MM.1S (cell line): ENCODE data around the gene AQR.

Experiments used
- DNase-seq: peaks from one replicate; pipeline ENCODE4 v3.0.0-alpha.2; 2015
- H2AFZ ChIP-seq: fragments of 300-600 bp; sonication (generic); 2 replicates; pipeline ENCODE4 v1.6.0; 2016; ENCODE audit warnings: antibody characterized with exemption, low read length
- H3F3A ChIP-seq: fragments of 300-600 bp; sonication (generic); 2 replicates; pipeline ENCODE4 v1.6.1; 2016; ENCODE audit warnings: mild to moderate bottlenecking, antibody characterized with exemption, low read length, moderate library complexity, mixed read lengths; ENCODE audit not compliant: insufficient read depth
- H3K27ac ChIP-seq: fragments of 300-600 bp; sonication (generic); 2 replicates; pipeline ENCODE4 v1.5.1; 2016; ENCODE audit warnings: mild to moderate bottlenecking, low read length
- H3K27me3 ChIP-seq: fragments of 300-600 bp; sonication (generic); replicated peaks from 2 replicates; pipeline ENCODE4 v1.6.0; 2016; ENCODE audit warnings: low read length; ENCODE audit not compliant: insufficient read depth
- H3K36me3 ChIP-seq: fragments of 300-600 bp; sonication (generic); replicated peaks from 2 replicates; pipeline ENCODE4 v1.6.1; 2016; ENCODE audit warnings: mild to moderate bottlenecking, low read length, mixed read lengths; ENCODE audit not compliant: insufficient read depth
- H3K4me1 ChIP-seq: fragments of 300-600 bp; sonication (generic); 2 replicates; pipeline ENCODE4 v1.6.1; 2016; ENCODE audit warnings: low read length, mixed read lengths
- H3K4me2 ChIP-seq: fragments of 300-600 bp; sonication (generic); 2 replicates; pipeline ENCODE4 v1.6.0; 2016; ENCODE audit warnings: low read depth, low read length
- H3K4me3 ChIP-seq: fragments of 300-600 bp; sonication (generic); 2 replicates; pipeline ENCODE4 v1.5.1; 2016; ENCODE audit warnings: low read length, mixed read lengths
- H3K79me2 ChIP-seq: fragments of 300-600 bp; sonication (generic); 2 replicates; pipeline ENCODE4 v1.6.1; 2016; ENCODE audit warnings: mixed run types, low read length, mixed read lengths
- H3K9ac ChIP-seq: fragments of 300-600 bp; sonication (generic); 2 replicates; pipeline ENCODE4 v1.6.1; 2016; ENCODE audit warnings: low read length, mixed read lengths
- H3K9me2 ChIP-seq: fragments of 300-600 bp; sonication (generic); replicated peaks from 2 replicates; pipeline ENCODE4 v1.6.1; 2016; ENCODE audit warnings: mild to moderate bottlenecking, low read length, mixed read lengths; ENCODE audit not compliant: insufficient read depth
- H3K9me3 ChIP-seq: fragments of 300-600 bp; sonication (generic); replicated peaks from 2 replicates; pipeline ENCODE4 v1.6.1; 2016; ENCODE audit warnings: mild to moderate bottlenecking, low read length, mixed read lengths; ENCODE audit not compliant: insufficient read depth
- H4K20me1 ChIP-seq: fragments of 300-600 bp; sonication (generic); 2 replicates; pipeline ENCODE4 v1.6.1; 2016; ENCODE audit warnings: mild to moderate bottlenecking, low read length, moderate library complexity, mixed read lengths; ENCODE audit not compliant: insufficient read depth
- EZH2 ChIP-seq: fragments of 300-600 bp; sonication (generic); optimal IDR thresholded peaks from 2 replicates; pipeline ENCODE3; 2017; ENCODE audit warnings: low read depth, mild to moderate bottlenecking, antibody characterized with exemption, low read length, mixed read lengths
- EZH2phosphoT487 ChIP-seq: fragments of 300-600 bp; sonication (generic); IDR thresholded peaks from 2 replicates; pipeline ENCODE4 v1.6.1; 2018; ENCODE audit warnings: antibody characterized with exemption, low read length
- TF ChIP-seq, protein P1 (sequence below): fragments of 300-600 bp; sonication (generic); IDR thresholded peaks from 2 replicates; pipeline ENCODE4 v1.5.1; 2016; ENCODE audit warnings: antibody characterized with exemption, low read length, mixed read lengths

AQR gene

GRCh38 chr15:34861214-34861613 is 108.3 kb downstream of the AQR start:
- 0 out of 2 replicates have a peak, but pooled peaks cover 3% of the 10 kb centered on the region for H3K36me3 ChIP-seq
- H3K4me2 ChIP-seq = no peak overlapping the region
- no peaks in the 10 kb centered on the region for H3K4me1 ChIP-seq
- H3K9me2 ChIP-seq = no peaks in the 10 kb centered on the region
- no peaks in the 10 kb centered on the region for H4K20me1 ChIP-seq
- no peak overlapping the region for H3K4me3 ChIP-seq
- H3F3A ChIP-seq = no peaks in the 10 kb centered on the region
- no peak for TF ChIP-seq EZH2
- TF ChIP-seq EZH2phosphoT487 = no peak
- TF ChIP-seq, protein P1, sequence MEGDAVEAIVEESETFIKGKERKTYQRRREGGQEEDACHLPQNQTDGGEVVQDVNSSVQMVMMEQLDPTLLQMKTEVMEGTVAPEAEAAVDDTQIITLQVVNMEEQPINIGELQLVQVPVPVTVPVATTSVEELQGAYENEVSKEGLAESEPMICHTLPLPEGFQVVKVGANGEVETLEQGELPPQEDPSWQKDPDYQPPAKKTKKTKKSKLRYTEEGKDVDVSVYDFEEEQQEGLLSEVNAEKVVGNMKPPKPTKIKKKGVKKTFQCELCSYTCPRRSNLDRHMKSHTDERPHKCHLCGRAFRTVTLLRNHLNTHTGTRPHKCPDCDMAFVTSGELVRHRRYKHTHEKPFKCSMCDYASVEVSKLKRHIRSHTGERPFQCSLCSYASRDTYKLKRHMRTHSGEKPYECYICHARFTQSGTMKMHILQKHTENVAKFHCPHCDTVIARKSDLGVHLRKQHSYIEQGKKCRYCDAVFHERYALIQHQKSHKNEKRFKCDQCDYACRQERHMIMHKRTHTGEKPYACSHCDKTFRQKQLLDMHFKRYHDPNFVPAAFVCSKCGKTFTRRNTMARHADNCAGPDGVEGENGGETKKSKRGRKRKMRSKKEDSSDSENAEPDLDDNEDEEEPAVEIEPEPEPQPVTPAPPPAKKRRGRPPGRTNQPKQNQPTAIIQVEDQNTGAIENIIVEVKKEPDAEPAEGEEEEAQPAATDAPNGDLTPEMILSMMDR = no peak
- no peak overlapping the region for H3K9ac ChIP-seq
- no peaks in the 10 kb centered on the region for H3K27me3 ChIP-seq
- H3K79me2 ChIP-seq = no peaks in the 10 kb centered on the region
- DNase-seq = no peak
- H3K9me3 ChIP-seq = no peaks in the 10 kb centered on the region
- H2AFZ ChIP-seq = no peak overlapping the region
- H3K27ac ChIP-seq = no peak overlapping the region

GRCh38 chr15:34855893-34856292 is 113.6 kb downstream of the AQR start:
- Histone ChIP-seq H3K4me3 (no peak overlapping the region), H3K27me3 (no peaks in the 10 kb centered on the region), H2AFZ (no peak overlapping the region), H3K9me2 (no peaks in the 10 kb centered on the region), H3K9ac (no peak overlapping the region), H3K36me3 (0 out of 2 replicates have a peak, but pooled peaks cover 3% of the 10 kb centered on the region), H3K79me2 (no peaks in the 10 kb centered on the region), H3K4me1 (no peaks in the 10 kb centered on the region), H4K20me1 (no peaks in the 10 kb centered on the region), H3K9me3 (no peaks in the 10 kb centered on the region), H3F3A (no peaks in the 10 kb centered on the region), H3K4me2 (no peak overlapping the region), H3K27ac (no peak overlapping the region)
- TF ChIP-seq, protein P1 = no peak
- TF ChIP-seq EZH2phosphoT487 (no peak), EZH2 (no peak)
- DNase-seq = no peak

- DNase-seq = no peak
- Histone ChIP-seq H3K36me3 (0 out of 2 replicates have a peak, but pooled peaks cover 3% of the 10 kb centered on the region), H3K4me2 (no peak overlapping the region), H3K9me2 (no peaks in the 10 kb centered on the region), H3K9ac (no peak overlapping the region), H3K27ac (no peak overlapping the region), H4K20me1 (no peaks in the 10 kb centered on the region), H3K4me1 (no peaks in the 10 kb centered on the region), H3K9me3 (no peaks in the 10 kb centered on the region), H2AFZ (no peak overlapping the region), H3F3A (no peaks in the 10 kb centered on the region), H3K27me3 (no peaks in the 10 kb centered on the region), H3K79me2 (no peaks in the 10 kb centered on the region), H3K4me3 (no peak overlapping the region)
- TF ChIP-seq EZH2phosphoT487 = no peak
- TF ChIP-seq, protein P1 = no peak
- no peak for TF ChIP-seq EZH2
Observed at GRCh38 chr15:34855413-34855812, 114.1 kb downstream of the AQR start.
